Glomerular visceral epithelial cell (primary cell): ENCODE data around the gene ANKRD6.
A peak's percentile ranks its signal among the peaks of the same experiment; 100 is the strongest.

Experiments
- DNase-seq: peaks from one replicate; pipeline ENCODE4 v3.0.0-alpha.2; 2016; ENCODE audit errors: extremely low spot score

Gene ANKRD6

DNA sequence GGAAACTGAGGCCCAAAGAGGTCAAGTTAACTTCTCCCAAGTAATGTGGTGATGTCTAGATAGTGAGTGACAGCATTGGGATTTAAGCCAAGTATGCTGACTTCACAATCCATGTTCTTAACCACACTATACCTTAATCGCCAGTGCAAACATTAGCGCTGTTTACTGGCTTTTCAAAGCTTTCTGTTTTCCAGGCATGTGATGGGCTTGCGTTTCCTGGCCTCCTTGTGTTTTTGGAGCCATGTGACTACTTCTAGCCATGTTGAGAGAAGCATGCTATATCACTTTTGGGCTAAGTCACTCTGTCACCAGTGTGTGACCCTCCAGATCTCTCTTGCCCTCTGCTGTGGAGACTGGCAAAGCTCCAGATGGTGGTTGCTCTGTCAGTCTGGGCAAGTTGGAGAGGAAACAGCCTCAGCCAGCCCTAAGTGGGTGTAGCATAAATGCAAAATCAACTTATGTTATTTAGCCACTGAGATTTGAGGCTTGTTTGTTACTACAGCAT lies 76.9 kb downstream of the ANKRD6 start:
- no peak for DNase-seq

DNA sequence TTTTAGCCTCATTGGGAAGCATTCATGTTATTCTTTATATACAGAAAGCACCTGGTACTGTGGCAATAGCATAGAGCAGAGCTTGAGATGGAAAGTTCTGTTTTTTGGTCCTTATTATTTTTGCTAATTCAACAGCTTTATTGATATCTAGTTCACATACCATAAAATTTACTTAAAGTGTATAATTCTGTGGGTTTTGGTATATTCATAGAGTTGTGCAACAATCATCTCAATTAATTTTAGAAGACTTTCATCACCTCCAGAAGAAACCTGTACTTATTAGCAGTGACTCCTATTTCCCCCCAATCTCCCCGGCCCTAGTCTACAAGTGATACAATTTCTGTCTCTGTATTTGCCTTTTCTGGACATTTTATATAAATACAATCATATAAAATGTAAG lies 77.4 kb downstream of the ANKRD6 start:
- DNase-seq, result no peak

DNA sequence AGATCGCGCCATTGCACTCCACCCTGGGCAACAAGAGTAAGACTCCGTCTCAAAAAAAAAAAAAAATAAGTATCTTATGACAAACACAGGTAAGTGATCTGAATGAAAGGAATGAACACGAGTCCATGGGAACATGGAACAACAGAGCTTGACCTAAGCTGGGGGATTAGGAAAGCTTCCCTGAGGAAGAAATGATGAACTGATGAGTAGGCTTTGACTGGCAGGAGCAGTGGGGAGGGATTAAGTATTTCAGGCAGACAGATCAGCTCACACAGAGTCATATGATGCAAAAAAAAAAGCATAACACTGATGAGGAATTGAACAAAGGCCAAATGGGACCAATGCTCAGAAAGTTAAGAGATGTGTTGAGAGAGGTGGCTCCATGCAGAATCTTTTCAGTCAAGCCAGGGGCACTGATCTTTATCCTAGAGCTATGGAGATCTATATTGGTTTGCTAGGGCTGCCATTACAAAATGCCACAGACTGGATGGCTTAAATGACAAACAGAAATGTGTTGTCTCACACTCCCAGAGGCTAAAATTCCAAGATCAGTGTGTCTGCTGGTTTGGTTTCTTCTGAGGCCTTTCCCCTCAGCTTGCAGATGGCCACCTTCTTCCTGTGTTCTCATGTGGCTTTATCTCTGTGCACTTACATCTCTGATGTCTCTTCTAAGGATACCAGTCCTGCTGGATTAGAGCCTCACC lies 85.6 kb downstream of the ANKRD6 start:
- DNase-seq, result no peak

DNA sequence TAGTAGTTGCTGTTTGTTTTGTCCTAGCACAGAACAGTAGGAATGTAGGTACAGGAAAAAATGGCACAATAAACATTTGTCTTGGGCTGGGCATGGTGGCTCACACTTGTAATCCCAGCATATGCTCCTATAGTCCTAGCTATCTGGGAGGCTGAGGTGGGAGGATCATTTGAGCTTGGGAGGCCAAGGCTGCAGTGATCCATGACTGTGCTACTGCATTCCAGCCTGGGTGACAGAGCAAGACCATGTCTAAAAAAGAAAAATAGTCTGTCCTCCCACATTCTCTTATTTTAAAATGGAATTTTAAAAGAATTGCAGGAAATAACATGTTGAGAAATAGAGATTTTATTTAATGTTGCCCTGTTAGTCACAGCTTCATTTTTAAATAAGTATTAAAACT lies 87.8 kb downstream of the ANKRD6 start:
- DNase-seq, result no peak

DNA sequence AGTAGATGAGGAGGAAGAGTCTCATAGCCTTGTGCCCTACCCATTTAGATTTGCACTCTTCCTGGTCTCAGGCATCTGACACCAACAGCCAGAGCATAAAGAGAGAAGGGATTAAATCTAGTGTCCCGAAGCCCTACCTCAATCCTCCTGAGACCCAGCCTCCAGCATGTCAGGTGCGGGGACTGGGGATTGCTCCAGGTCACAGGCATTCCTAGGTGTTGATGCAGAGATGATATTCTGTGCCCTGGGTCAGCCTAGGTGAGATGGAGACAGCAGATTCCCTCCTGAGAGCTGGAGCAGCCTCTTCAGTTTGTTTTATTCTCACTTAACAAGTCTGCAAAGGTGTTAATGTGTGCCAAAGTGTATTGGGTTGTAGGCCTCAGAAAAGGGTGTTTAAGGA lies 89.8 kb downstream of the ANKRD6 start:
- no peak for DNase-seq

DNA sequence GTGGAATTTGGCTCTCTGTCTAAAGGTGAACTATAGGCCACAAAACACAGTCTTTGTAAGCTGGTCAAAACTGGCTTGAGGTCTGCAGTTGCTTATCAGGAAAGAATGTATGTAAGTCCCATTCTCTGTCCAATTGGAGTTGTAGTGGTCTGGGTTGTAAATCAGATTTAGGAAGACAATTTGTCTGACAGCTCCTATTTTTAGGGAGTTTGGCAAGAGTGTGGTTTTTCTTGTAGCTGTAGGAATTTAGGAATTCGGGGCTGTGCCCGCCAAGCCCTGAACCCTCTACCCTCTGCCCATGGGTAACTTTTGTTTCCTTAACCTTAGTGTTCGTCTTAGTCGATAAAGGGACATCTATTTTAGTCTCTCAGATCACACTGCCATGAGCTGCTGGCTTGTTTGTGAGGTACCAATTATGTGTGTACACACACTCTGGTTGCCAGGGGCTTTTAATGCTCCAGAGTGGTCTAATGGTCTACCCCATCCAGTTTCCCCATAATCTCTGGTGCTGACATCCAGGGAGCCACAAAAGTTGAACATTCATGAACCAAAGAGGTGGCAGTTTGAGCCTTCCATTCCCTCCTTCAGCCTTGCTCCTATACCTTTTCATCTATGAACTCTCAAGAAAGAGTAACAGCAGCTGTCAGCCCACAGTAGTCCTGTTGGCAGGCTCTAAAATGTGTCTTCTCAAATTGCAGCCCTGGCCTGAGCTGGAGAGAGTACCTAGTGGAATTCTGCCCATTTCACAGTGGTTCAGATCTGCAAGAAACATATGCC lies 93.0 kb downstream of the ANKRD6 start:
- no peak for DNase-seq

DNA sequence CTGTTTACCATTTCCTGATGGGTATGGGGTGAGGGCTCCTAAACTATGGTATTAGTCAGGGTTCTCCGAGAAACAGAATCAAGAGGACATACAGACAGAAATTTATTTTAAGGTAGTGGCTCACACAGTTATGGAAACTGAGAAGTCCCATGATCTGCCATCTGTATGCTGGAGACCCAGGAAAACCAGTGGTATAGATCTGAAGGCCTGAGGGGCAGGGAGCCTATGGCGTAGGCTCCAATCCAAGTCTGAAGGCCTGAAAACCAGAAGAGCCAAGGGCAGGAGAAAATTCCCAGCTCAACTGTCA lies 93.6 kb downstream of the ANKRD6 start:
- no peak for DNase-seq

DNA sequence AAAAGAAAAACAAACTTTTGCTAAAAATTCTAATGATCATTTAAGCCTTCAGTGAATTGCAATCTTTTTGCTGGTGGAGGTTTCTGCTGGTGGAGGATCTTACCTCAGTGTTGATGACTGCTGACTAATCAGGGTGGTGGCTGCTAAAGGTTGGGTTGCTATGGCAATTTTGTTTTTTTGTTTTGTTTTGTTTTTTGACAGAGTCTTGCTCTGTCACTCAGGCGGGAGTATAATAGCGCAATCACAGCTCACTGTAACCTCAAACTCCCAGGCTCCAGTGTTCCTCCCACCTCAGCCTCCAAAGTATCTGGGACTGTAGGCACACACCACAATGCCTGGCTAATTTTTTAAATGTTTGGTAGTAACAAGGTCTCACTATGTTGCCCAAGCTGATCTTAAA lies 94.7 kb downstream of the ANKRD6 start:
- DNase-seq, result peak; percentile 12

DNA sequence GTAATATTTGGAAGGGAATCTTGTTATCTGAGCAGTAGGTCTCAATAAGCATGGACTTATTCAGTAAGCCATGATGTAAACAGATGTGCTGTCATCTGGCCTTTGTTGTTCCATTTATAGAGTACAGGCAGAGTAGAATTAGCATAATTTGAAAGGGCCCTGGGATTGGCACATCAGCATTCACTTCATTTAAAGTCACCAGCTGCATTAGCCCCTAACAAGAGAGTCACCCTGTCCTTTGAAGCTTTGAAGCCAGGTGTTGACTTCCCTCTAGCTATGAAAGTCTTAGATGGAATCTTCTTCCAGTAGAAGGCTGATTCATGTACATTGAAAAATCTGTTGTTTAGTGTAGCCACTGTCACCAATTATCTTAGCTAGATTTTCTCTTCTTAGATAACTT lies 95.9 kb downstream of the ANKRD6 start:
- no peak for DNase-seq

DNA sequence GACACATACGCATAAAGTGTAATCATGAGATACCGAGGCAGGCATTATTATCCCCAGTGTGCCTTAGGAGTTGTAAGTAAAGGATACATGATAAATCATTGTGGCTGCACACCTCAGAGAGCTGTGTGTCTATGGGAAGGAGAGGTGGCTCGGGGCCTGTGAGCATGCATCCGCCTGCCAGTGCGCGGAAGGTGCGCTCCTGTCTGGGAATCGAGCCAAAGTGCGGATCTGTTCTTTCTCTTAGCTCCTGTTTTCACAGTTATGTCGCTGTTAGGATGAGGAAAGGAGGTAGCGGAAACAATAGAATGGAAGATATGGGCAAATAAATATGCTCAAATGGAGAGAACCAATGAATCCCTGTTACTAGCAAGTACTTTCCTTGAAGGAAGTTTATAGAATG lies 98.0 kb downstream of the ANKRD6 start:
- no peak for DNase-seq

DNA sequence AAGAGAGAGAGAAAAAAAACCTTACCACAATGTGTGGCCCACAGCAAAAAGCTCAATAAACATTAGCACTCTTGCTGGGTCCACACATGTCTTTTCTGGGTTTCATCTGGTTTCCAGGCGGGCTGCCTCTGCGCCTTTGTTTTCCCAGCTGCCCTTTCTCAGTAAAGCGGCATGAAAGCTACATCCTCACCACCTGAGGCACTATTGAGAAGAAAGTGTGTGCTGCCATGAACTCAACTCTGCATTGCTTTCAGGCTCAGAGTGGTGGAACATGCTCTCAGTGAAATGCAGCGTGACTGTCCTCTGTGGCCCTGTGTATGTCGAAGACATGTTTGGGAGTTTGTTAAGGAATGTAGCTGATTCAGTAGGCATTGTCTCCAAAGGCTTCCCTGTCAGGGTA lies 103.3 kb downstream of the ANKRD6 start:
- no peak for DNase-seq

DNA sequence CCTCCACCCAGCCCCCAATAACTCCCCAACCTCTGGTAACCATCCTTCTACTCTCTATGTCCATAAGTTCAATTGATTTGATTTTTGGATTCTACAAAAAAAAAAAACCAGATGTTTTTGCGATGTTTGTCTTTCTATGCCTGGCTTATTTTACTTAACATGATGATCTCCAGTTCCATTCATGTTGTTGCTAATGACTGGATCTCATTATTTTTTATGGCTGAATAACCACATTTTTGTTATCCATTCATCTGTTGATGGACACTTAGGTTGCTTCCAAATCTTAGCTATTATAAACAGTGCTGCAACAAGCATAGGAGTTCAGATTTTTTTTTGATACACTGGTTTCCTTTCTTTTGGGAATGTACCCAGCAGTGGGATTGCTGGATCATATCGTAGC lies 106.8 kb downstream of the ANKRD6 start:
- no peak for DNase-seq

DNA sequence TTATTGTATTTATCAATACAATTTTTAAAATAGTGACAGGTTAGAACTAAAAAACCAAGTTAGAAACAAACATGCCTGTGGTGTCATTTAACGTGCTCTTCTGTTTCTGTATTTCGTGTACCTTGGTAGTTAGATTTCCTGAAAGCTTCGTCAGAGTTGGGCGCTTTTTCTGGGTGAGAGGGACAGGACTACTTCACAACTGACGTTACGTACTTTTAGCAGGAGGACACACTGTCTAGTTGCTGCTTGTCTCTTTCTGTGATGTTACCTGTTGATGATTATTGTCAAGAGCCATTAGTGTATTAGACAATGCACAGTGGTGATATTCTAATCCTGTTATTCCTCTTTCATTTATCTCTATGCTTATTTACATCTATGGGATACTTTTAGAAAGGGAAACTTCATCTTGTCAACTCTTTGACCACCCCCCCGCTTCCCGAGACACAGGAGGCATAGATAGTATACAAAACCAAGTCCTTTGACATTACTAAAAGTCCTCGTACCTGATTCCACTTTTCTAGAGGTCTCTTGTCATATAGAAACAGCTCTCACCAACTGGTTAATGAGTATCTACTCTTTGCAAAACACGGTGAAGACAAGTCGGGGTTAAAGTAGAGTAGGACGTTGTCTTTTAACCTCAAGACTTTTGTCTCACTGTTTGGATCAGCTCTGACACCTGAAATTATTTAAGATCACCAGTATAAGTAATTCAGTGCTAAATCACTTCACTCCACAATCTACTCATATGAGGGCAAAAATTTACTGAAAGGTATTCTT lies 109.3 kb downstream of the ANKRD6 start:
- no peak for DNase-seq

DNA sequence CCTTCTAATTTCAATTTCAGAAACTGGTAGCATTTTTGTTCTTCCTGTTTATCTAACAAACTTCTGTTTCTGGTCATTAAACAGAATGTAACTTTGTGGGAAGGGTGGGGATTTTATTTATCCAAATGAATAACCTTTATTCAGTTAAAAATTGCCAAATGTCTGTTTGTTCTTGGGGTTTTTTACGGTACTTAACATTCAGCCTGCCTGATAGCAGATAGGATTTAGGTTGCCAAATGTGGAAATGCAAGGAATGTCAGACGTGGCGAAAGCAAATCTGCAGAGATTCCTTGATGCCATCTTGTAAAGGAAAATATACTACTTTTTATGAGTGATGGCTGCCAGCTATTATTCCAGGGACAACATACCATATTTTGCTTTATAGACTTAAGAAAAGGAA lies 109.9 kb downstream of the ANKRD6 start:
- no peak for DNase-seq

DNA sequence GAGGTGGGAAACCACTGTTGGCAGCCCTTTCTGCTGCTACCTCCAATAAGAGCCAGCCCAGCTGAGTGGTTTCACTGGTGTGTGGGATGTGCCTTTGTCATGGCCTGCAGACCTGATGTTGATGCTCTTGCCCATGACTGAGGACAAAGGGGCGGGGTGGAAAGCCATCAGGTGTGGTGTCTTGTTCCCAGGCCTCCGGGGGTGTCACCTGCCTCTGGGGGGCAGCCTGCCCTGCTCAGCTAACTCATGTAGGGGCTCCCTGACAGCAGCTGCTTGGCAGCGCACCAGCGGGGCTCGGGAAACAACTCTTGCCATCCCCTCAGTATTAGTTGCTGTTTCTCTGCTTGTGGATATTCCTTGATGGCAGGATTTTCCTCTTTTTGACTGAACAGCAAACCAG lies 114.3 kb downstream of the ANKRD6 start:
- DNase-seq, result no peak

DNA sequence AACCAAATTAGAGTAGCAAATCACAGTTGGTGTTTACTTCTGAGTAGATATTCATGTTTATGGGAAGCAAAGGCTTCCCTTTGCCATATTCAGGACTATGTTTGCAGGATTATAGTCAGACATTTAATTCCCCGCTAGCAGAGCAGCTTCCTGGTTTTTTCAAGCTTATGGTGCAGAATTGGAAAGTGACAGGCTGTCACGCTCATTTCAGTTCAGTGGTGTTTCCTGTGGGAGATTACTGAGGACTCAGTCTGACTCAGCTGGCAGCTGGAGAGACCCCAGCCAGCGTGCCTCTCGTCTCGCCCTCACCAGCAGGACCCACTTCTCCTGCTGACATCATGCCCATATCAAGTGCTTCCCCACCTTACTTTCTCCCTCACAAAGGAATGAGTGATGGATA lies 120.5 kb downstream of the ANKRD6 start:
- no peak for DNase-seq

DNA sequence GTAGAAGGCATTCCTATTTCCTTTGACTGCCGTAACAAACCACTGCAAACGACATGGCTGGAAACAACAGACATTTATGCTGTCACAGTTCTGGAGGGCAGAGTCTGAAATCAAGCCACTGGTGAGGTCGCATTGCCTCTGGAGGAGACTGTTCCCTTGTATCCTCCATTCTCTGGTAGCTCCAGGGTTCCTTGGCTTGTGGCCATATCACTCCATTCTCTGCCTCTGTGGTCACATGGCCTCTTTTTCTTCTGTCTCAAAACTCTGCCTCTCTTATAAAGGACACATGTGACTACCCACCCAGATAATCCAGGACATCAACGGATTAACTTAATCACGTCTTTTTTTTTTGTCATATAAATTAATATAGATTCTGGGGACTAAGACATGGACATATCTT lies 121.2 kb downstream of the ANKRD6 start:
- DNase-seq, result no peak

DNA sequence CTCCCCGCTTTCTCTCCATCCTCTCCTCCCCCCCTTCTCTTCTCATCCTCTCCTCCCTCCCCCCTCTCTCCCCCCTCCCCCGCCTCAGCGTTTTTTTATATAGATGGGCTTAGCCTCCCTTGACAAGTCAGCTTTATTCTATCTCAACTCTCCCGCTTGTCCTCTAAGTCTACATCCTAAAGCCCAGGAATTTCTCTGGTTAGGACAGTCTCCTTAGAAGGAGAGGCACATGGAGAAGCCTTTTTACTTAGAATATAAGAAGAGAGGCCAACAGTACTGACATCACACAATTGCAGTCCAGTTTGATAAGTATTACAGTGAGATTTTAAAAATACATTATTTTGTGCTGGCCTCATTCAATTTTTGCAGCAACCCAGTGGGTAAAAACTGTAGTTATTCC lies 122.1 kb downstream of the ANKRD6 start:
- no peak for DNase-seq

DNA sequence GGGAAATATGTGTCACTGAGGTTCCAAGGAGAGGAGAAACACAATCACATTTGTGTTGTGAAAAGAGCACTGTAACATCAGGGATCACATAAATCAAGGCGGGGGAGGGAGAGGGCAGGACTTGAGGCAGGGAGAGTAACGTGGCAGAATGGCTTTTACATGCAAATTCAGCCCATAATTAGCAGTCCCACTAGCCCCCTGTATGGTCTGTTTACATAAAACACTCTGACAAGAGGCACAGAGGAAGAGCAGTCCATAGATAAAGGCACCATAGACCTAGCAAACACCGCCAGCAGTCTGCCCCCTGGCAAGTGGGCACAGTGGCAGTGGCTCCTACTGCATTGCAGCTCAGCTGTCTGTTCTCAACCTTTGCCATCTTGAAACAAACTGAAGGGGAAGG lies 122.9 kb downstream of the ANKRD6 start:
- no peak for DNase-seq

DNA sequence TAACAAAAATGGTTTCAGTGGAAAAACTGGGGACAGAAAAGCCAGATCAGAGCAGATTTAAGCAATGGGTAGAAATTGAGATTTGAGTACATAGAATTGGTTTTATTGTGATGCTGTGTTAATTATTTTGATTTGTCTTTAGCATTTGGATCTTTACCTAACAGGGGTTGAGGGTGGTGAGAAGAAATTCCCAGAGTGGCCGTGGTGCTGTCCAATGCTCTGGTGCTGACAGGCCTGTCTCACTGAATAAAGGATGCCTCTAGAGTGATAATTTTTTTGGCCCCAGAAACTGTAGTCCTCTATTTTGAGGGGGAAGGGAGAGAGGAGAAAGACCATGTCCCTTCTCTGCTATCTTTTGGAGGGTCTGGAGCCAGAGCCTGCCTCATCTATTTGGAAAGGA lies 126.5 kb downstream of the ANKRD6 start:
- no peak for DNase-seq

DNA sequence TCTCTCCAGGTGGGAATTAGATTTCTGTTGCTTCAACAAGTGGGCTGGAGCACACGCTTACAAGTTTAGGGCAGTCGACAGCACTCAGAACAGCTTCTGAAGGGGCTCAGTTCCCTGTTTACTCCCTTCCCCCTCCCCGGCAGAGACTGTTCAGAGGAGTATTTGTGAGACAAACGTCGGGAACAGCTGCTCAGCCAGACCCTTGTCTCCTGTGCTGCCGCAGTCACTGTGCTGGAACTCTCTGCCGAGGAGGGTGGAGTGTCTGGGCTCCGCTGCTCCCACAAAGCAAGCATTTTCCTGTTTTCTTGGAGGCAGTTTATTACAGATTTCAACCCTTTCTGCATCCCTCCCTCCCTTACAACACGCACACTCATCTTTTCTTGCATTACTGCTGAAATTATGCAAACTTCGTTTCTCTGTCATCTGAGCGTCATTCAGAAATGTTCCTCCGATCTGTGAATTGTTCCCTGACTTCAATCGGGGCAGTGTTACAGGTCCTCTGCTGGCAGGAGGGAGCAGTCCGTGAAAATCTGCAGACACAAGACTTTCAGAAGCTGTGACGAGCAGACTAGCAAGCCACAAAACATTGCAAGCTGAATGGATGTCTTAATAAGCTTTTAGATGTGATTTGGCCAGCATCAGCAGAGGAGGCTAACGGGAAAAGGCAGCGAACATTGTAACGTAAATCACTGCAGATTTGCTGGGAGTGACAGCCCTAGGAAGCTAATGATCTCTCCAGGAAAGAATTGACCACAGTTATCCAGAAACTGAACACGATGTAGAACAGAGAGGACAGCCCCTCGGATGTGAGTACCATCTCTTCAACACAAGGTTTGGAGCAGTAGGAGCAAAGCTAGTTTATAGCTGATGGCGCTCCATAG lies 129.4 kb downstream of the ANKRD6 start:
- no peak for DNase-seq

DNA sequence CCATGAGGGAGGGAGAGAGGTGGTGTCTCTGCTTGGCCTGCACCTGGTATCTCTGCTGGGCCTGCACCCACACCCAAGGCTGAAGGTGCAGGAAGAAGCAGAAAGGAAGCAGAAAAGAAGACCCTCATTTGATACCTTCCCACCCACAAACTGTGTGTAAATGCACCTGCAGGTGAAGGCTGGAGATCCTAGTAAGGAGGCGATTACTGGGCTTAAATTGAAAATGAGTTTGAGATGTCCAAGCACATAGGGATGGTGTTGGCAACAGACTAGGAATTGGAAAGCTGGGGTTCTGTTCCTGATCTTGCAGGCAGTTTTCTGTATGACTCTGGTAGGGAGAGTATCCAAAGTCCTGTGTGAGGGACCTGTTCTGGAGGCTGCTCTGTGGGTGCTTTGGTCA lies 130.9 kb downstream of the ANKRD6 start:
- no peak for DNase-seq
